ENCODE measurements around the gene OR11L1.

DNA sequence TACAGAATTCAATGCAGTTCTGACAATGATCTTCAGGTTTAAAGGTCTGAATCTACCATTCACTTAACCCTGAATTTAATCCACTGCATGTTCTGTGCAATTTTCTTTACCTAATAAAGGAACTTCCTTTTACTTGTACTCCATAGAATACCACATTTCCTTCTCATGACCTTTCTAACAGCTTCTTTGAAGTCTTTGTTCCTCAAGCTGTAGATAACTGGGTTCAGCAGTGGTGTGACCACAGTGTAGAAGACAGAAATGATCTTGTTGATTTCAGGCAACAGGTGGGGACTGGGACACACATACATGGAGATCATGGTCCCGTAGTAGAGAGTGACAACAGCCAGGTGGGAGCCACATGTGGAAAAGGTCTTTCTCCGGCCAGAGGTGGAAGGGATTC is 878 bp downstream of the OR11L1 start:
- TF ChIP-seq, protein P1, sequence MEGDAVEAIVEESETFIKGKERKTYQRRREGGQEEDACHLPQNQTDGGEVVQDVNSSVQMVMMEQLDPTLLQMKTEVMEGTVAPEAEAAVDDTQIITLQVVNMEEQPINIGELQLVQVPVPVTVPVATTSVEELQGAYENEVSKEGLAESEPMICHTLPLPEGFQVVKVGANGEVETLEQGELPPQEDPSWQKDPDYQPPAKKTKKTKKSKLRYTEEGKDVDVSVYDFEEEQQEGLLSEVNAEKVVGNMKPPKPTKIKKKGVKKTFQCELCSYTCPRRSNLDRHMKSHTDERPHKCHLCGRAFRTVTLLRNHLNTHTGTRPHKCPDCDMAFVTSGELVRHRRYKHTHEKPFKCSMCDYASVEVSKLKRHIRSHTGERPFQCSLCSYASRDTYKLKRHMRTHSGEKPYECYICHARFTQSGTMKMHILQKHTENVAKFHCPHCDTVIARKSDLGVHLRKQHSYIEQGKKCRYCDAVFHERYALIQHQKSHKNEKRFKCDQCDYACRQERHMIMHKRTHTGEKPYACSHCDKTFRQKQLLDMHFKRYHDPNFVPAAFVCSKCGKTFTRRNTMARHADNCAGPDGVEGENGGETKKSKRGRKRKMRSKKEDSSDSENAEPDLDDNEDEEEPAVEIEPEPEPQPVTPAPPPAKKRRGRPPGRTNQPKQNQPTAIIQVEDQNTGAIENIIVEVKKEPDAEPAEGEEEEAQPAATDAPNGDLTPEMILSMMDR (IDR thresholded peaks at IDR 0.05; ENCODE audit: insufficient read depth, low read length, poor library complexity, severe bottlenecking), result no peak
- TF ChIP-seq EZH2phosphoT487 (conservative IDR thresholded peaks at IDR 0.05; ENCODE audit: low read length), result no peak
